Measurements from ENCODE around the gene MCC.

DNA sequence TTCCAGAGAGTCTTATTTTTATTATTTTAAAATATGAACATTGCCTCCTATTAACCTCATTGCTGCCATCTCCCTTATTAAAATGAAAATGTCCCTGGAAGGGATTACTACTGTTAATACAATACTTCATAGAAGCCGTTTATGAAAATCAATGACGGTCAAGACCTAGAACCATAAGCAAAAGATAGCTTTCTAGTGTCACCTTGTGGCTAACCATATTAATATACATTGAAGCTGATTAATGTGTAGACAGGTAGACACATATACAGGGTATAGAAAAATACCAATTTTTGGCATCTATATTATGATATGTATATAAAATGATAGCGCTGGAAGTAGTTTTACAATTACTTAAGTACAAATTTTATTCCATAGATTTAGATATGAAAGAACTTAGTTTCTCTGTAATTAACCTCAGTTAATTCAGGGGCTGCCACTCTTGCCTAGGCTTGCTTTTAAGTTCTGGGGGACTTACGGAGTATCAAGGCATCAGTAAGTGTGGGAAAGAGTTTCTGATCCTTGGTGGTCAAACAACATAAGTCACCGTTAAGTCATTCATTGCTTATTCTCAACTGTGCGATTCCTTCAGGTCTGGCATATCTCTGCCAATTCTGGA lies 22.7 kb upstream of the MCC start:
- TF ChIP-seq, protein P1, sequence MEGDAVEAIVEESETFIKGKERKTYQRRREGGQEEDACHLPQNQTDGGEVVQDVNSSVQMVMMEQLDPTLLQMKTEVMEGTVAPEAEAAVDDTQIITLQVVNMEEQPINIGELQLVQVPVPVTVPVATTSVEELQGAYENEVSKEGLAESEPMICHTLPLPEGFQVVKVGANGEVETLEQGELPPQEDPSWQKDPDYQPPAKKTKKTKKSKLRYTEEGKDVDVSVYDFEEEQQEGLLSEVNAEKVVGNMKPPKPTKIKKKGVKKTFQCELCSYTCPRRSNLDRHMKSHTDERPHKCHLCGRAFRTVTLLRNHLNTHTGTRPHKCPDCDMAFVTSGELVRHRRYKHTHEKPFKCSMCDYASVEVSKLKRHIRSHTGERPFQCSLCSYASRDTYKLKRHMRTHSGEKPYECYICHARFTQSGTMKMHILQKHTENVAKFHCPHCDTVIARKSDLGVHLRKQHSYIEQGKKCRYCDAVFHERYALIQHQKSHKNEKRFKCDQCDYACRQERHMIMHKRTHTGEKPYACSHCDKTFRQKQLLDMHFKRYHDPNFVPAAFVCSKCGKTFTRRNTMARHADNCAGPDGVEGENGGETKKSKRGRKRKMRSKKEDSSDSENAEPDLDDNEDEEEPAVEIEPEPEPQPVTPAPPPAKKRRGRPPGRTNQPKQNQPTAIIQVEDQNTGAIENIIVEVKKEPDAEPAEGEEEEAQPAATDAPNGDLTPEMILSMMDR (IDR thresholded peaks at IDR 0.05) = peak in 3 of 6 experiments; percentile 38 to 45 (median 42)
- TF ChIP-seq POLR2A (IDR thresholded peaks at IDR 0.05) (no peak), POLR2AphosphoS5 (IDR thresholded peaks at IDR 0.05) (no peak)

Measured in upper lobe of left lung (tissue), 4 donors.